ENCODE results near the gene PTDSS2.

DNA sequence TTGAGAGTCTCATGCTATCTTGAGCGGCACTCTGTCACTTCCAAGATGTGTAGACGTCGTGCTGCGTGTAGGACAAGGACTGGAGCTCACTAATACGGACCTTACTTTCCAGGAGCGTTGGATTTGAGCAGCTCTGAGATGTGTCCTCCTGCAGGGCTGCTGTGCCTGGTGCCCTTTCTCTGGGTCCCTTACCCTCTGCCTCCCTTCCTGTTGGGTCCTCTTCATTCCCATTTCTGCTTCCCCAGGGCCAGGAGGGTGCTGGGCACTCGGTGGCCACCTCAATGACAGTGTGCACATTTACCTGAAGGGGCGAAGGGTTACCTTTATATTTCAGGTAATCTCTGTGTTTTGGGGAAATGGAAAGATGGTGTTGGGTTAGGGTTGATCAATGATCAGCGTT is 4.0 kb downstream of the PTDSS2 start:
- TF ChIP-seq, protein P1, sequence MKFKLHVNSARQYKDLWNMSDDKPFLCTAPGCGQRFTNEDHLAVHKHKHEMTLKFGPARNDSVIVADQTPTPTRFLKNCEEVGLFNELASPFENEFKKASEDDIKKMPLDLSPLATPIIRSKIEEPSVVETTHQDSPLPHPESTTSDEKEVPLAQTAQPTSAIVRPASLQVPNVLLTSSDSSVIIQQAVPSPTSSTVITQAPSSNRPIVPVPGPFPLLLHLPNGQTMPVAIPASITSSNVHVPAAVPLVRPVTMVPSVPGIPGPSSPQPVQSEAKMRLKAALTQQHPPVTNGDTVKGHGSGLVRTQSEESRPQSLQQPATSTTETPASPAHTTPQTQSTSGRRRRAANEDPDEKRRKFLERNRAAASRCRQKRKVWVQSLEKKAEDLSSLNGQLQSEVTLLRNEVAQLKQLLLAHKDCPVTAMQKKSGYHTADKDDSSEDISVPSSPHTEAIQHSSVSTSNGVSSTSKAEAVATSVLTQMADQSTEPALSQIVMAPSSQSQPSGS (IDR thresholded peaks at IDR 0.05; ENCODE audit: low read length), result no peak
- no peak for TF ChIP-seq NFXL1 (IDR thresholded peaks at IDR 0.05; ENCODE audit: borderline replicate concordance)
- TF ChIP-seq, protein P2, sequence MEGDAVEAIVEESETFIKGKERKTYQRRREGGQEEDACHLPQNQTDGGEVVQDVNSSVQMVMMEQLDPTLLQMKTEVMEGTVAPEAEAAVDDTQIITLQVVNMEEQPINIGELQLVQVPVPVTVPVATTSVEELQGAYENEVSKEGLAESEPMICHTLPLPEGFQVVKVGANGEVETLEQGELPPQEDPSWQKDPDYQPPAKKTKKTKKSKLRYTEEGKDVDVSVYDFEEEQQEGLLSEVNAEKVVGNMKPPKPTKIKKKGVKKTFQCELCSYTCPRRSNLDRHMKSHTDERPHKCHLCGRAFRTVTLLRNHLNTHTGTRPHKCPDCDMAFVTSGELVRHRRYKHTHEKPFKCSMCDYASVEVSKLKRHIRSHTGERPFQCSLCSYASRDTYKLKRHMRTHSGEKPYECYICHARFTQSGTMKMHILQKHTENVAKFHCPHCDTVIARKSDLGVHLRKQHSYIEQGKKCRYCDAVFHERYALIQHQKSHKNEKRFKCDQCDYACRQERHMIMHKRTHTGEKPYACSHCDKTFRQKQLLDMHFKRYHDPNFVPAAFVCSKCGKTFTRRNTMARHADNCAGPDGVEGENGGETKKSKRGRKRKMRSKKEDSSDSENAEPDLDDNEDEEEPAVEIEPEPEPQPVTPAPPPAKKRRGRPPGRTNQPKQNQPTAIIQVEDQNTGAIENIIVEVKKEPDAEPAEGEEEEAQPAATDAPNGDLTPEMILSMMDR (IDR thresholded peaks at IDR 0.05 in 2 of 3, conservative IDR thresholded peaks at IDR 0.05 in 1 of 3; ENCODE audit: control insufficient read depth in 2 of 3, extremely low read depth in 1 of 3, insufficient read depth in 1 of 3, low read depth in 3 of 3, low read length in 3 of 3), result no peak
- no peak for TF ChIP-seq MEF2B (IDR thresholded peaks at IDR 0.05; ENCODE audit: partially characterized antibody, poor library complexity, severe bottlenecking)
- no peak for TF ChIP-seq TARDBP (IDR thresholded peaks at IDR 0.05; ENCODE audit: borderline replicate concordance)
- TF ChIP-seq POLR2AphosphoS5 (IDR thresholded peaks at IDR 0.05; ENCODE audit: low read length), result no peak
- TF ChIP-seq, protein P3, sequence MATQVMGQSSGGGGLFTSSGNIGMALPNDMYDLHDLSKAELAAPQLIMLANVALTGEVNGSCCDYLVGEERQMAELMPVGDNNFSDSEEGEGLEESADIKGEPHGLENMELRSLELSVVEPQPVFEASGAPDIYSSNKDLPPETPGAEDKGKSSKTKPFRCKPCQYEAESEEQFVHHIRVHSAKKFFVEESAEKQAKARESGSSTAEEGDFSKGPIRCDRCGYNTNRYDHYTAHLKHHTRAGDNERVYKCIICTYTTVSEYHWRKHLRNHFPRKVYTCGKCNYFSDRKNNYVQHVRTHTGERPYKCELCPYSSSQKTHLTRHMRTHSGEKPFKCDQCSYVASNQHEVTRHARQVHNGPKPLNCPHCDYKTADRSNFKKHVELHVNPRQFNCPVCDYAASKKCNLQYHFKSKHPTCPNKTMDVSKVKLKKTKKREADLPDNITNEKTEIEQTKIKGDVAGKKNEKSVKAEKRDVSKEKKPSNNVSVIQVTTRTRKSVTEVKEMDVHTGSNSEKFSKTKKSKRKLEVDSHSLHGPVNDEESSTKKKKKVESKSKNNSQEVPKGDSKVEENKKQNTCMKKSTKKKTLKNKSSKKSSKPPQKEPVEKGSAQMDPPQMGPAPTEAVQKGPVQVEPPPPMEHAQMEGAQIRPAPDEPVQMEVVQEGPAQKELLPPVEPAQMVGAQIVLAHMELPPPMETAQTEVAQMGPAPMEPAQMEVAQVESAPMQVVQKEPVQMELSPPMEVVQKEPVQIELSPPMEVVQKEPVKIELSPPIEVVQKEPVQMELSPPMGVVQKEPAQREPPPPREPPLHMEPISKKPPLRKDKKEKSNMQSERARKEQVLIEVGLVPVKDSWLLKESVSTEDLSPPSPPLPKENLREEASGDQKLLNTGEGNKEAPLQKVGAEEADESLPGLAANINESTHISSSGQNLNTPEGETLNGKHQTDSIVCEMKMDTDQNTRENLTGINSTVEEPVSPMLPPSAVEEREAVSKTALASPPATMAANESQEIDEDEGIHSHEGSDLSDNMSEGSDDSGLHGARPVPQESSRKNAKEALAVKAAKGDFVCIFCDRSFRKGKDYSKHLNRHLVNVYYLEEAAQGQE (IDR thresholded peaks at IDR 0.05; ENCODE audit: low read depth, low read length), result no peak
- TF ChIP-seq BRCA1 (IDR thresholded peaks at IDR 0.05; ENCODE audit: low read depth, low read length), result no peak
- TF ChIP-seq, protein P4, sequence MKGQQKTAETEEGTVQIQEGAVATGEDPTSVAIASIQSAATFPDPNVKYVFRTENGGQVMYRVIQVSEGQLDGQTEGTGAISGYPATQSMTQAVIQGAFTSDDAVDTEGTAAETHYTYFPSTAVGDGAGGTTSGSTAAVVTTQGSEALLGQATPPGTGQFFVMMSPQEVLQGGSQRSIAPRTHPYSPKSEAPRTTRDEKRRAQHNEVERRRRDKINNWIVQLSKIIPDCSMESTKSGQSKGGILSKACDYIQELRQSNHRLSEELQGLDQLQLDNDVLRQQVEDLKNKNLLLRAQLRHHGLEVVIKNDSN (IDR thresholded peaks at IDR 0.05; ENCODE audit: borderline replicate concordance, extremely low read length, insufficient read depth, low read depth, low read length), result no peak
- no peak for TF ChIP-seq YY1 (IDR thresholded peaks at IDR 0.05; ENCODE audit: low read depth, low read length)
- TF ChIP-seq JUNB (IDR thresholded peaks at IDR 0.05), result no peak
- TF ChIP-seq SUZ12 (IDR thresholded peaks at IDR 0.05; ENCODE audit: unreplicated experiment), result no peak
- TF ChIP-seq SIX5 (IDR thresholded peaks at IDR 0.05; ENCODE audit: low read depth, low read length, severe bottlenecking), result no peak

Measured in GM12878 (cell line).